MM.1S (cell line): ENCODE data around the gene MMP13.

Experiments
- EZH2 ChIP-seq: fragments of 300-600 bp; sonication (generic); optimal IDR thresholded peaks from 2 replicates; pipeline ENCODE3; 2017; ENCODE audit warnings: low read depth, mild to moderate bottlenecking, antibody characterized with exemption, low read length, mixed read lengths
- EZH2phosphoT487 ChIP-seq: fragments of 300-600 bp; sonication (generic); IDR thresholded peaks from 2 replicates; pipeline ENCODE4 v1.6.1; 2018; ENCODE audit warnings: antibody characterized with exemption, low read length
- TF ChIP-seq, protein P1 (sequence below): fragments of 300-600 bp; sonication (generic); IDR thresholded peaks from 2 replicates; pipeline ENCODE4 v1.5.1; 2016; ENCODE audit warnings: antibody characterized with exemption, low read length, mixed read lengths

GRCh38 chr11:102950622-102951081 lies 4.9 kb downstream of the MMP13 start:
- TF ChIP-seq, protein P1, sequence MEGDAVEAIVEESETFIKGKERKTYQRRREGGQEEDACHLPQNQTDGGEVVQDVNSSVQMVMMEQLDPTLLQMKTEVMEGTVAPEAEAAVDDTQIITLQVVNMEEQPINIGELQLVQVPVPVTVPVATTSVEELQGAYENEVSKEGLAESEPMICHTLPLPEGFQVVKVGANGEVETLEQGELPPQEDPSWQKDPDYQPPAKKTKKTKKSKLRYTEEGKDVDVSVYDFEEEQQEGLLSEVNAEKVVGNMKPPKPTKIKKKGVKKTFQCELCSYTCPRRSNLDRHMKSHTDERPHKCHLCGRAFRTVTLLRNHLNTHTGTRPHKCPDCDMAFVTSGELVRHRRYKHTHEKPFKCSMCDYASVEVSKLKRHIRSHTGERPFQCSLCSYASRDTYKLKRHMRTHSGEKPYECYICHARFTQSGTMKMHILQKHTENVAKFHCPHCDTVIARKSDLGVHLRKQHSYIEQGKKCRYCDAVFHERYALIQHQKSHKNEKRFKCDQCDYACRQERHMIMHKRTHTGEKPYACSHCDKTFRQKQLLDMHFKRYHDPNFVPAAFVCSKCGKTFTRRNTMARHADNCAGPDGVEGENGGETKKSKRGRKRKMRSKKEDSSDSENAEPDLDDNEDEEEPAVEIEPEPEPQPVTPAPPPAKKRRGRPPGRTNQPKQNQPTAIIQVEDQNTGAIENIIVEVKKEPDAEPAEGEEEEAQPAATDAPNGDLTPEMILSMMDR, result no peak
- TF ChIP-seq EZH2, result no peak
- no peak for TF ChIP-seq EZH2phosphoT487
